Stimulated activated CD8-positive, alpha-beta memory T cell treated with anti-CD3 and anti-CD28 coated beads, Interleukin-2, amount 100 ng/mL, for 48 hours (primary cell): Measurements from ENCODE around the gene ME3.
"Not testable (repeated sequence)": the region's sequence is repeated elsewhere in the genome, so short reads cannot be mapped to it uniquely, and the experiment has no call there.

Experiments
- DNase-seq, 2 donors: peaks; one replicate each; pipeline ENCODE4 v3.0.0-alpha.2; 2020; ENCODE audit warnings: low read depth in 2 of 2

Gene ME3

DNA sequence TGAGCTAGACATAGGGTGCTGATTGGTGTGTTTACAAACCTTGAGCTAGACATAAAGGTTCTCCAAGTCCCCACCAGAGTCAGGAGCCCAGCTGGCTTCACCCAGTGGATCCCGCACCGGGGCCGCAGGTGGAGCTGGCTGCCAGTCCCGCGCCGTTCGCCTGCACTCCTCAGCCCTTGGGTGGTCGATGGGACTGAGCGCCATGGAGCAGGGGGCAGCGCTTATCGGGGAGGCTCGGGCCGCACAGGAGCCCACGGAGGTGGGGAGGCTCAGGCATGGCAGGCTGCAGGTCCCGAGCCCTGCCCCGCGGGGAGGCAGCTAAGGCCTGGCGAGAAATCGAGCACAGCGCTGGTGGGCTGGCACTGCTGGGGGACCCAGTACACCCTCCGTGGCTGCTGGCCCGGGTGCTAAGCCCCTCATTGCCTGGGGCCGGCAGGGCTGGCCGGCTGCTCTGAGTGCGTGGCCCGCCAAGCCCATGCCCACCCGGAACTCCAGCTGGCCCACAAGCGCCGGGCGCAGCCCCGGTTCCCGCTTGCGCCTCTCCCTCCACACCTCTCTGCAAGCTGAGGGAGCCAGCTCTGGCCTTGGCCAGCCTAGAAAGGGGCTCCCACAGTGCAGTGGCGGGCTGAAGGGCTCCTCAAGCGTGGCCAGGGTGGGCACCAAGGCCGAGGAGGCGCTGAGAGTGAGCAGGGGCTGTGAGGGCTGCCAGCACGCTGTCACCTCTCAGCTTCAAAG, 238.9 kb downstream of the ME3 start:
- not testable (repeated sequence) for DNase-seq

DNA sequence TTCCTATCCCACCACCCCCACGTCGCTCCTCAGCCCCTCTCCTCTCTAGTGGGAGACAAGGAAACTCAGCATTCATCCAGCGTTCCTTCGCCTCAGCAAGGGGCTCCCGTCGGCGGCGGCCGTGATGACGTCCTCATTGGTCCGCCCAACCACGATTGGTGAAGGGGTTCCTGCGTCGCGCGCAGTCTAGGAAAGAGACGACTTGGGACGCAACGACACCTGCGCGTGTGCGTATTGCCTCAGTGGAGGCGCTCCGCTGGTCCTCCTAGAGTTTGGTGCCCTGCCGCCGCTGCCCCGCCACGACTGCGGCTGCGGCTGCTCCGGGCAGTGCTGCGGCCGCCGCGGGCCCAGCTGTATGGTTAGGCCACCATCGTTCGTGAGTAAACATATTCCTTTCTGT, 241.2 kb downstream of the ME3 start:
- no peak for DNase-seq

DNA sequence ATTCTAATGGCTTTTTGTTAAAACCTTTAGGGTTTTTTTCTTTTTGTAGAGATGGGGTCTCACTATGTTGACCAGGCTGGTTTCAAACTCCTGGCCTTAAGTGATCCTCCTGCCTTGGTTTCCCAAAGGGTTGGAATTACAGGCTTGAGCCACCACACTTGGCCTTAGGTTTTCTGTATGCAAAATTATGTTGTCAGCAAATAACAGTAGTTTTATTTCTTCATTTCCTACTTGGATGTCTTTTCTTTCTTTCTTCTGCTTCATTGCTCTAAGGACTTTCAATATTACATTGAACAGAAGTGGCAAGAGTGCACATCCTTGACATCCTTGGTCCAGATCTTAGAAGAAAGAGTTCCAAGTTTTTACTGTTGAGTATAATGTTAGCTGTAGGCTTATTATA, 245.0 kb downstream of the ME3 start:
- DNase-seq: no peak

DNA sequence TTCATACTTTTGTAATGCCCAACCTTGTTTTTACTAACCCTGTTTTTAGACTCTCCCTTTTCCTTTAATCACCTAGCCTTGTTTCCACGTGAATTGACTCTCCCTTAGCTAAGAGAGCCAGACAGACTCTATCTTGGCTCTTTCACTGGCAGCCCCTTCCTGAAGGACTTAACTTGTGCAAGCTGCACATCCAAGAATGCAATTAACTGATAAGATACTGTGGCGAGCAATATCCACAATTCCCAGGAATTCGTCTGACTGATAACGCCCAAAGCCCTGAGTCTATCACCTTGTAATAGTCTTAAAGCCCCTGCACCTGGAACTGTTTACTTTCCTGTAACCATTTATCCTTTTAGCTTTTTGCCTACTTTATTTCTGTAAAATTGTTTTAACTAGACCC, 248.9 kb downstream of the ME3 start:
- not testable (repeated sequence) for DNase-seq

DNA sequence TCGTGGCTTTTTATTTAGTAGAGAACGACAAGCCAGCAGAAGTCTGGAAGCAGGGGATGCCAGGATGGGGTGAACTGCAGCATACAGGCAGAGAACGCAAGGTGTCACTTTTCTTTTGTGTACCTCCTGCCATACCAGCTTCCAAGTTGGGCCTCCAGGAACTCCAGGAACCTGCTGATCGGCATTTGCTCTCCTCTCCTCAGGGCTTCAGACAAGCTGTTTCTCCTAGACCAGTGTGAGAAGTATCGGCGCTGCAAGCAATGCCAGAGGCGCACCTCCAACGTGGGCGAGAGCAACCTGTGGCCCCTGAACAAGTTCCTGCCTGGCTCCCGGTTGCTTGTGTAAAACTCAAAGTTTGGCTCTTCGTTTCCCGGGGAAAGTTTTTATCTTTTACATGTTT, 250.0 kb downstream of the ME3 start:
- DNase-seq: no peak

DNA sequence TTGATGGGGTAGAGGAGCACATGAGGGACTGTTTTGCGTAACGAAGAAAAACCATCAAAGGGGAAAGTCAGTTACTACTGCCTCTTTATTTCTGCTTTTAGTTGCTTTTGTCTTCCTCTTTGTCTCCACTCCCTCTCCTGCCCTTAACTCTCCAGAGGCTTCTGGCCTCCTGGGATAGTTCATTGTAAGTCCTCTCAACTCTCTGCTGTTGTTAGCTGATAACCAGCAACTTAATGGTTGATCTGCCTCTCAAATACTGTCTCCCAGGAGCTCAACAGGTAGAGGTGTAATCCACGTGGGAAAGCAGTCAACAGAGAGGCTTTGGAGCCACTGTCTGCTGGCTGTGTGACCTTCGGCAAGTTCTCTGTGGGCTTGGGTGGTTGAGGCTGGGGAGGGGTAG, 250.5 kb downstream of the ME3 start:
- DNase-seq: no peak

DNA sequence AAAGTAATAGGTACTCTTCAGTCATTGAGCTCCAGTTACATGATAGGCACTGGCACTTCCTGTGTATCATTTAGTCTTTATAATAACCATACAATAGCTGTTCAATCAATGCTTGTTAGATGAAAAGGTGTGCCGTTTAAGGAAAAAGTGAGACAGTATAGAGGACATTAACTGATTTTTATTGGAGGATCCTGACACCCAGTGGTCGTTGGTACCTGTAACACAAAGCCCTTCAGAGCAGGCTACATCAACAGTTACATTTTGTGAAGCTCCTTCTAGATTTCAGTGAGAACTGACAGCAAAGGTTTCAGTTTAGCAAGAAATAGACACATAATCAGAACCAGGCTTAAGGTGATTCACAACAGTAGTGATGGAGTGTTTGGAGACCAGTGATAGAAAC, 253.5 kb downstream of the ME3 start:
- no peak for DNase-seq

DNA sequence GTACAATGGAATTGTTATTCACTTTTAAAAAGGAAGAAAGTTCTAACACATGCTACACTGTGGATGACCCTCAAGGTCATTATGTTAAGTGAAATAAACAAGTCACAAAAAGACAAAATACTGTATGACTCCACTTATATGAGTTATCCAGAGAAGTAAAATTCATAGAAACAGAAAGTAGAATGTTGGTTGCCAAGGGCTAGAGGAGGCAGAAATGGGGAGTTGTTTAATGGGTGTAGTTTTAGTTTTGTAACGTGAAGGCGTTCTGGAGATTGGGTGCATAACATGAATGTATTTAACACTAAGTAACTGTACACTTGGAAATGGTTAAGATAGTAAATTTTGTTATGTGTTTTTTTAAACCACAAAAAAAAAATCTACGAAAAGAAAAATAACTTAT, 253.9 kb downstream of the ME3 start:
- DNase-seq: no peak

DNA sequence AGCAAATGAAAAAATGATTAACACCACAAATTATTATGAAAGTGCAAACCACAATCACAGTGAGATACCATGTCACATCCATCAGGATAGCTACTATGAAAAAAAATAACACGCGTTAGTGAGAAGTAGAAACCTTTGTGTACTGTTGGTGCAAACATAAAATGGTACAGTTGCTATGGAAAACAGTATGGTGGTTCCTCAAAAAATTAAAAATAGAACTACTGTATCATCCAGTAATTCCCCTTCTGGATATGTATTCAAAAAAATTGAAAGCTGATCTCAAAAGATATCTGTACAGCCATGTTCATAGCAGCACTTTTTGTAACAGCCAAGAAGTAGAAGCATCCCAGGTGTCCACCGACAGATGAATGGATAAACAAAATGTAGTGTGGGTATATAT, 254.3 kb downstream of the ME3 start:
- no peak for DNase-seq

DNA sequence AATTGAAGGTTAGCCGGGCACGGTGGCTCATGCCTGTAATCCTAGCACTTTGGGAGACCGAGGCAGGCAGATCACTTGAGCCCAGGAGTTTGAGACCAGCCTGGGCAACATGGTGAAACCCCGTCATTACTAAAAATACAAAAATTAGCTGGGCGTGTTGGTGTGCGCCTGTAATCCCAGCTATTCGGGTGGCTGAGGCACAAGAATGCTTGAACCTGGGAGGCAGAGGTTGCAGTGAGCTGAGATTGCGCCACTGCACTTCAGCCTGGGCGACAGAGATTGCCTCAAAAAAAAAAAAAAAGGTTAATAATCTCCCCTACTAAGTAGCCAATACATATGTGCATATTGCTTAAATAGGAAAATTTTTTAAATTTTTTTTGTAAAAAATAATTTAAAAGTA, 255.5 kb downstream of the ME3 start:
- DNase-seq: not testable (repeated sequence)

DNA sequence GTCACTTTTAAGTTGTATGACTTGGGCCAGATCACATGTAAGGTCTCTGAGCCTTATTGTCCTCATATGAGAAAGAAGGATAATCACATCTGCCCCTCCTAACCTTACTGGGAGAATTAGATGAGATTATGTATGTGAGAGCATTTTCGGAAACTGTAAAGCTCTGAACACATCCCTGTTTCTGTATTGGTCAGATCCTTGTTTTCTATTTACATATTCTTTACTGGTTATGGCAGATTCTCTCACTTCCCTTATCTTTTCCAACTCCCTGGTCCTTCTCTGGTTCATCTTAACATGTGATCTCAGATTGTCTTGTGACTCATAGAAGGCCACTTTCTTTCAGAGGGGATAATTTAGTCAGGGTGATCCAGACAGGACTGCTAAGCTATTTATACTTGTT, 255.9 kb downstream of the ME3 start:
- no peak for DNase-seq

DNA sequence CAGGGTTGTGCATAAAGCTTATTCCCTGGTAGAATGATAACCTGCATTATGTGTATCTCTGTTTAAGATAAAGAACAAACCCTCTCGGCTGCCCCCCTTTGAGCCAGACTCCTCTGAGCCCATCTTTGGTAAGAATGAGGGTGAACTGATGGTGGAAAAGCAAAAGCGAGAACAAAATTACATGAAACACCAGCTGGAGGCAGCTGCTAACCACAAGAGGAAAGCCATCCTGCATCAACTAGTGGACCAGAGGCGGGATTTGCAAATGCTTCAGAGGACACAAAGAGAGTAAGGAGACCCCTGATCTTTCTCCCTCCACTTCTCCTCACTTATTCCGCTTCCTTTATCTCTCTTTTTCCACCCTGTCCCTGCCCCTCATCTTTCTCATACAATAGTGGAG, 257.4 kb downstream of the ME3 start:
- no peak for DNase-seq

DNA sequence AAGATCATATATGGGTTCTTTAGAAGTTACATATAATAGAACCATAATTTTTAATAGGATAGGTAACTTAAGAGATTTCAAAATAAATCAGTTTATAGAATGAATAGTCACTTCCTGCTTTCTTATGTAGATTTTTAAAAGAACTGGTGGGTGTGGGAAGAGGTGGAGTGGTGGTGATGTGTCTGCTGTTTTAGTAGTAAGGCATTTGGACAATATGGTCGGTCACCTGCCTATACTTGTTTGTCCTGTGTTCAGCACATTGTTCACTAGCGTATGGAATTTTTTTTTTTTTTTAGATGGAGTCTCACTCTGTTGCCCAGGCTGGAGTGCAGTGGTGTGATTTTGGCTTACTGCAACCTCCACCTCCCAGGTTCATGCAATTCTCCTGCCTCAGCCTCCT, 258.4 kb downstream of the ME3 start:
- DNase-seq: no peak

DNA sequence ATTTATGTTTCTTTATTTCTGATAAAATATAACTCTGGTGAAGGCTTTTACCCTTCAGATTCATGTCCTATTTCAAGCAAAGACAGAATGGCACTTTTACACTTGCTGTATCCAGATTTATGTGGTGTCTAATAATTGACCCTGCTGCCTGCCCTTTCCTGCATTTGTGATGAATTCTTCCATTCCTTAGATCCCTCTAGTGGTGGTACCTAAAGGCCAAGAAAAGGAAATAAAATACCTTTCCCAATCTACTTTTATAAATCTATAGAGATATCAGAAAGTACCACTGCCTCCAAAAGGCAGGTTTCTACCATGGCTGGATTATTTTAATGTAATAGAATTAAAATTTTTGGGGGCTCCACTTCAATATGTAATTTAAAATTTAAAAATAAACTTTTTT, 263.6 kb downstream of the ME3 start:
- no peak for DNase-seq

DNA sequence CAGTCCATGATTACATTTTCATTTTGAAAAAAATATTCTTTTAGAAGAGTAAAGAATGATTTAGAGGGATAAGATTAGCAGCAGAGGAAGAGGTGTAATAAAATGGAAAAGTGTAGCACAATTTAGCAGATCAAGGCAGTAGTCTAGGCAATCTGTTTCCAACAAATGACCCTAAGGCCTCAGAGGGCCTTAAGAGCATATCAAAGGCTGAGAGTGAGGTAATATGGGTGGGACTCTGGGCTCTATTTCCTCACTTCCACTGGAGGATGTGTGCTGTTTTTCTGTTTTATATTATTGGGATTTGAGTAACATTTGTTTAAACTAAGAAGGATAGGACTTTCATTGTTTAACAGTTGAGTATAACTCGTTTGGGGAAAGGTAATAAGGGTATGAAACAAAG, 269.0 kb downstream of the ME3 start:
- DNase-seq: no peak

DNA sequence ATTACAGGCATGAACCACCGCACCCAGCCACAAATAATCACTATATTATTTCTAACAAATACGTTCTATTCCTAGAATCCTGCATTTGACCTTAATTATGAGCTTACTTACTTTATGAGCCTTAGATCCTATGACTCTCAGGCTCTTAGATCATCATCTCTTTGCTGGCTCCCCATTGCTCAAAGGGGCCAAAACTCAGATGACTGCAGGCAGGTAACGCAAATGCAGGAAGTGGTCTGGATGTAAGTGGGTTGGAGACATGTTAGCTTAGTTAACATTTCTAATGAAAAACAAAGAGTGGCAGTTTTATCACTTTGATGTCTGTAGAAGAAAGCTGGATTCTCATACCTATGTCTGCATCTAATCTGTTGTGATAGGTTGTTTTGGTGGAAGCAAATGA, 274.3 kb downstream of the ME3 start:
- DNase-seq: no peak

DNA sequence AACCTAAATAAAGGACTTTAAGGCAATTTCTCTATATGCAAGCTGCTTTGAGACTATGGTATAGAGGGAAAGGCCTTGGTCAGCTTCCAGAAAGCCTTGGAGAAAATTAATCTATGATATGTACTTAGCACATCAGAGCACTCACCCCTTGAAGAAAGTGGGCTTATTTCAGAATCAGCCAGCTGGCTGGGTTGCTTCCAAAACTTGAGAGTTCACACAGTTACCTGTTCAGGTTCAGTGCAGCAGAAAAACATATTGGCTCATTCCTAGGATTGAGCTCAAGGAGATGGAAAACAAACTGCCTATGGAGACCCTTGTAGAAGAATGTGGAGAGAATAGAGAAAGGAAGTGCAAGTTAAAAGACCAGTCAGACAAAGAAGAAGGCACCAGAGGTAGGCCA, 275.1 kb downstream of the ME3 start:
- no peak for DNase-seq

DNA sequence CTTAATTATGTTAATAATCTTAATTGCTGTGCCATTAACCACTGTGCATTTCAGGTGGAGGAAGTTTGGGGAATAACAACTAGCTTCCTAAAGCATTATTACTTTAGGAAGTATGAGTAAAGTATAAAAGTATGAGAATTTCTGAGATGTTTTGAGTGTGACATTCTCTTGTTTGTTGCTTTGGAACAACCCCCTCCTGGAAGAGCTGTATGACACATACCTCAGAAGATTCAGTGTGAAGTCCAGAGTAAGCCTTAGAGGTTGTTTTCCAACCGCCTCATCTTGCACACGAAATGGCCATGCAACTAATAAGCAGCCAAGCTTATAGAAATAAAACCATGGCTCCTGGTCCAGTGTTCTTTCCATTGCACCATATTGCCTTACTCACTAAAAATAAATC, 276.0 kb downstream of the ME3 start:
- no peak for DNase-seq

DNA sequence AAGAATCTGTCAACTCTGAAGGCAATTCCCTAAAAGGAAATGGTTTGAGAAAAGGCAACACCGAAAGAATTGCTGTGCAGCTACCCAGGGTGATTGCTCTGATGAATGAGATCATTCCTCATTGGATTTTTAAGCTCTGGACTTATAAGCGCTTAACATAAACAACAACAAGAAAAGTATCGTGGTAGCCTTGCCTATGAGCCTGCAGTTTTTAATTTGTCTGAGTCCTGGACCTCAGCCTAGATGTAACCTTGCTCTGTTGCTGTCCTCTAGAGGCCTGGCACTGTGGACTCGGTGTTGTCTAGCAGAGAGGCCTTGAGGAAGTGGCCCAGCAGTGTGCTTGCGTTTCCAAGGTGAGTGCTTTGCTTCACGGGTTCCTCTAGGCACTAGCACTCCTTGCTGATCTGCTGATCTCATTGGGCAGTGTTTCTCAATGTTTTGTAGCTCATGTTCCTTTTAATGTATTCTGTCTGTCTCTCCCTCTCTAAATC, 277.3 kb downstream of the ME3 start:
- DNase-seq: no peak
